Chondrocyte (in vitro differentiated cells): Measurements from ENCODE around the gene GFPT2. TPM values are rescaled to one million over a fixed set of nuclear protein-coding genes. Genes with fewer than 3 reads are reported as not detected.

ENCODE experiments used
- DNase-seq: peaks from one replicate; pipeline ENCODE4 v3.0.0; 2021; ENCODE audit warnings: mixed read lengths, low spot score
- H3K27ac Mint-ChIP-seq: one replicate; pipeline ENCODE4 v1.8.0; 2021; ENCODE audit warnings: mild to moderate bottlenecking, moderate library complexity, mixed read lengths; ENCODE audit not compliant: unreplicated experiment
- H3K27me3 Mint-ChIP-seq: 2 replicates; pipeline ENCODE4 v1.8.0; 2021; ENCODE audit warnings: low read depth, mixed read lengths
- H3K36me3 Mint-ChIP-seq: 2 replicates; pipeline ENCODE4 v1.8.0; 2021; ENCODE audit warnings: low read depth, mixed read lengths
- H3K4me1 Mint-ChIP-seq: 2 replicates; pipeline ENCODE4 v1.8.0; 2021; ENCODE audit warnings: low read depth, mild to moderate bottlenecking, mixed read lengths
- H3K4me3 Mint-ChIP-seq: one replicate; pipeline ENCODE4 v1.8.0; 2021; ENCODE audit warnings: mild to moderate bottlenecking, moderate library complexity, mixed read lengths; ENCODE audit not compliant: unreplicated experiment
- H3K9me3 Mint-ChIP-seq: 2 replicates; pipeline ENCODE4 v1.8.0; 2021; ENCODE audit warnings: low read depth, mixed read lengths
- CTCF ChIP-seq: fragments of 200-600 bp; sonication (generic); IDR thresholded peaks from 2 replicates; pipeline ENCODE4 v1.5.0; 2021; ENCODE audit warnings: antibody characterized with exemption, mild to moderate bottlenecking, moderate library complexity
- total RNA-seq: library from RNA; stranded (reverse); gene quantifications from 3 replicates; pipeline ENCODE4 v1.2.1, GENCODE V29; 2021

GFPT2 gene
- total RNA-seq, 1 donor from 2014 or later: 16.8 TPM

- Mint-ChIP-seq H3K27ac (peak overlapping the region; percentile 77), H3K9me3 (no peaks in the 10 kb centered on the region), H3K36me3 (no peaks in the 10 kb centered on the region), H3K27me3 (no peaks in the 10 kb centered on the region), H3K4me1 (peaks cover 9% of the 10 kb centered on the region), H3K4me3 (no peak overlapping the region)
- TF ChIP-seq CTCF: peak; percentile 16
- no peak for DNase-seq
Measured at GRCh38 chr5:180366326-180366725, 13.2 kb upstream of the GFPT2 start.

- Mint-ChIP-seq H3K27ac (peak overlapping the region; percentile 77), H3K4me3 (no peak overlapping the region), H3K27me3 (no peaks in the 10 kb centered on the region), H3K36me3 (no peaks in the 10 kb centered on the region), H3K4me1 (peaks cover 9% of the 10 kb centered on the region), H3K9me3 (no peaks in the 10 kb centered on the region)
- DNase-seq: no peak
- TF ChIP-seq CTCF: no peak
Measured at GRCh38 chr5:180365829-180366228, 12.7 kb upstream of the GFPT2 start.

GRCh38 chr5:180364306-180364856 lies 11.2 kb upstream of the GFPT2 start:
- no peak for TF ChIP-seq CTCF
- Mint-ChIP-seq H3K36me3 (no peaks in the 10 kb centered on the region), H3K4me1 (peaks cover 9% of the 10 kb centered on the region), H3K4me3 (no peak overlapping the region), H3K27me3 (no peaks in the 10 kb centered on the region), H3K27ac (no peak overlapping the region), H3K9me3 (no peaks in the 10 kb centered on the region)
- no peak for DNase-seq

- H3K4me1 Mint-ChIP-seq: no peaks in the 10 kb centered on the region
- no peak overlapping the region for H3K4me3 Mint-ChIP-seq
- no peak overlapping the region for H3K27ac Mint-ChIP-seq
- TF ChIP-seq CTCF: no peak
- H3K27me3 Mint-ChIP-seq: no peaks in the 10 kb centered on the region
- no peak for DNase-seq
- H3K9me3 Mint-ChIP-seq: no peaks in the 10 kb centered on the region
- H3K36me3 Mint-ChIP-seq: no peaks in the 10 kb centered on the region
Measured at GRCh38 chr5:180360078-180360957, 7.2 kb upstream of the GFPT2 start.

- H3K4me3 Mint-ChIP-seq: no peak overlapping the region
Measured at GRCh38 chr5:180358694-180359093, 5.6 kb upstream of the GFPT2 start.

More at GRCh38 chr5:180358694-180359093, 5.6 kb upstream of the GFPT2 start:
- Mint-ChIP-seq H3K27me3 (no peaks in the 10 kb centered on the region), H3K4me1 (peaks cover 6% of the 10 kb centered on the region), H3K9me3 (no peaks in the 10 kb centered on the region), H3K27ac (no peak overlapping the region), H3K36me3 (no peaks in the 10 kb centered on the region)
- no peak for DNase-seq
- TF ChIP-seq CTCF: no peak
